ENCODE data around the gene MEX3A.
"Not testable (repeated sequence)": the region's sequence is repeated elsewhere in the genome, so short reads cannot be mapped to it uniquely, and the experiment has no call there.

The MEX3A gene

GRCh38 chr1:156055281-156056048 lies 26.8 kb downstream of the MEX3A start:
- no peak for DNase-seq (ENCODE audit: low read depth in 2 of 2)

DNA sequence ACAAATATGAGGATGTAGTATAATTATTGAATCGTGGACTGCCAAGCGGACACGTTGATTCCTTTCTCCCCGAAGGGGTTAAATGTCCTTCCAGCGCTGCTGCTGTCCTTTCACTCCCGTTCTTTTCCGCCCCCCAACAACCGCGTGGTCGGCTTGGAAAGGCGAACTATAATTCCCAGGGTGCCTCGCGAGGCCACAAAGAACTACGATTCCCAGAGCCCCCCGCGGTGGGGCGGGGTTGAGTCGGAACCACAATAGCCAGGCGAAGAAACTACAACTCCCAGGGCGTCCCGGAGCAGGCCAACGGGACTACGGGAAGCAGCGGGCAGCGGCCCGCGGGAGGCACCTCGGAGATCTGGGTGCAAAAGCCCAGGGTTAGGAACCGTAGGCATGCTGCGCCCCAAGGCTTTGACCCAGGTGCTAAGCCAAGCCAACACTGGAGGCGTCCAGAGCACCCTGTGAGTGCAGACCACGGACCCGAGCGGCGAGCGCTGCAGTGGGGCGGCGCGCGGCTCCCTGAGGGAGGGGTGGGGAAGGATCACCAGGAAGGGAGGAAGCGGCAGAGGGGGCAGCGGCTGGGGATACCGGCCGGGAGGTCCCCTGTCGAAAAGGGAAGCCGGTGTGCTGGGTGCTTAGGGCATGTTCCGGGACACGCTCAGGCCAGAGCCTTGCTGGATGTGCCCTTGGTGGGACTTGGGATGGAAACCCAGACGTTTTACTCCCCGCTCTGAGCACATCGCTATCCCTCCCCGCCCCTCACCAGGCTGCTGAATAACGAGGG lies 27.6 kb downstream of the MEX3A start, which contains the start of gene LAMTOR2:
TSS of gene LAMTOR2 (plus strand) at position 283 of the 781 bp plus-strand sequence. CDS start at position 391, 108 bp downstream.
- peak; percentile 92 to 93 for DNase-seq (ENCODE audit: low read depth in 2 of 2)

DNA sequence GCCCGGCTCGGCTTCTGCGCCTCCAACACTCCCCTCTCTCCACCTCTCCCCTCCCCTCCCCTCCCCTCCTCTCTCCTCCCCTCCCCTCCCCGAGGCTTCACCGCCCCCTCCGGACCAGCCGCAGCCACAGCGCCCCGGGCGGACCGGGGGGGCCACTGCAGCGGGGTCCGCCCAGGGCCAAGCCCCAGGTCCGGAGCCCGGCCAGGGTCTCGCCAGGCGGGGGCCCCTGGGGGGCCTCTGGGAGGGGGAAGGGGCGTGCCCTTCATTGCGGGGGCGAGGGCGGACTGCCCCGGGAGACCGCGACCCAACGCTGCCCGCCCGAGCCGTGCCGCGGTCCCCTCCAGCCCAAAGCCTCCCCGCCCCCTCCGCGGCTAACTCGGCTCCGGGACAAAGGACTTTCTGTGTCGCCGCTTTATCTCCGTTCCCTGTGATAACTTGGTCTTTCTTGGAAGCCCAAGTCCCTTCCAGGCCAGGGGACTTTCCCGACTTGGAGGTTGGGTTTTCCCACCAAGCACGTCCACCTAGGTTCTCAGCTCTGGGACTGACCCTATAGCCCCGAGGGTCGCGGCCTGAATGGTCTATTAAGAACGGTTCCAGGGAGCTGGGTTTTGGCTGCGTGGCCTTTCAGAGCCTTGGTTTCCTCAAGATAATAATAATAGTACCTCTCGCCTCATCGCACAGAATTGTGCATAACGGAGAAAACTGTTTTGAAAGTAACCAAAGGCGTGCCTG lies 28.3 kb downstream of the MEX3A start, which contains the start of gene UBQLN4:
TSS of gene UBQLN4 (minus strand) at position 31 of the 732 bp plus-strand sequence. CDS start 97 bp downstream, outside the sequence.
- peak; percentile 65 to 70 for DNase-seq (ENCODE audit: low read depth in 2 of 2)

DNA sequence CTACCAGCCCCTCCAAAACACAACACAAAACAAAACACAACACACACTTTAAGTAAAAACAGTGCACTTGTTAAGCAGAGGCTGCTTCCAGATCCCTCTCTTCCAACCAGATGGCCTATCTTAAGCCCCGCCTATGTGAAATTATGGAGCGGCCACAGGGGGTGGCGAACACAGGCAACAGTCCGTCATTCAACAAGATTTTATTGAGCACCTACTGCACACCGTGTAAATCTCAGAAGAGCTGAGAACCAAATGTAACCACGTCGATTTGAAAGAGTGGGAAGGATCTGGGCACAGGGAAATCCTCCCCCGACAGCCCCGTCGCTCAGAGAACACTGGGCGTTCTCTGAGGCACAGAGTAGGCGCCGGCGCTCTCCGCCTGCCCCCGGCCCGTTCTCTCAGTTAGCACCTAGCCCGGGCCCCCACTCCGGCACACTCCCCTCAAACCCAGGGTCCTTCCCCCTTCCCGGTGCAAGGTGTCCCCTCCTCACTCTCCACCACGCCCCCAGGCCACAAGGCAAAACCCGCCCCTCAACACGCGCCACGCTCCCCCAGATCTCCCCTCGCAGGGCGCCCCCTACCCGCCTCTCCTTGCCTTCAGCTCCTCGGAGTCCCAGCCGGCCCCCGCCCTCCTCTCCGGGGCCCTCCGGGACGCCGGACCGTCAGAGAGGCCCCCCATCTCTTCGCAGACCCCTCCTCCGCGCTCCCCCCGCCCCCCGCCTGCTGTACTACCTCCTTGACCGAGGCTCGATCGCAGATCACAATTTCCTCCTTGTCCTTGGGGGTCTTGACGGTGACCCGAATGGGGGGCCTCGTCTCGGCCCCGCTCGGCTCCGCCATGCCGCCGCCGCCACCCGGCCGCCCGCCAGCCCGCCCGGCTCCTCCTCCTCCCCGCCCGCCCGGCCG lies 29.1 kb downstream of the MEX3A start:
- peak in 1 of 2 experiments; percentile 19 for DNase-seq (ENCODE audit: low read depth in 2 of 2)

GRCh38 chr1:156051011-156051725 lies 31.1 kb downstream of the MEX3A start:
- DNase-seq (ENCODE audit: low read depth in 2 of 2) = no peak

- no peak for DNase-seq (ENCODE audit: low read depth in 2 of 2)
These were observed 31.9 kb downstream of the MEX3A start for GRCh38 chr1:156050376-156050775.

DNA sequence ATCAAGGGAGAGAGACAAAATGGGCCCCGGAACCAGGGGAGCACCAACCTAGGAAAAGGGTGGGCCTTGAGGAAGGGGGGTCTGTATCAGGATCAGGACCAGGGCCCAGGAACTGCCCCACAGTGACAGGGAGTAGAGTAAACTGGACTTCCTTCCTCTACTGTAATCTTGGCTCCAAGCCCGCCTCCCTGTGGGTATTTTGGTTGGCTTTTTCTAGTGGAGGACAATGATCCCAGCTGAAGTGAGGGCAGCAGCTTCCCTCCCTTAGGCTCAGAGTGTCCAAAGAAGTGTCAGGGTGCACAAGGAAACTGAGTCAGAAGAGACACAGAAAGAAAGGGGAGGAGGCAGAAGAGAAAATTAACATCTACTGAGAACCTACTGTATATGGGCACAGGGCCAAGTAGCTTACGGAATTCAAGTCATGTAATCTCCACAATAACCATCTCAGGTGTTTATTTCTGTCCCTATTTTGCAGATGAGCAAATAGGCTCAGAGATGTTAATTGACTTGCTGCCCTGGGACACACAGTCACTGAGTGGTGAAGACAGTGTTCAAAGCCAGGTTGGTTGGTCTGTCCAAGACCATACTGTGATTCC lies 33.5 kb downstream of the MEX3A start:
- no peak for DNase-seq (ENCODE audit: low read depth in 2 of 2)

DNA sequence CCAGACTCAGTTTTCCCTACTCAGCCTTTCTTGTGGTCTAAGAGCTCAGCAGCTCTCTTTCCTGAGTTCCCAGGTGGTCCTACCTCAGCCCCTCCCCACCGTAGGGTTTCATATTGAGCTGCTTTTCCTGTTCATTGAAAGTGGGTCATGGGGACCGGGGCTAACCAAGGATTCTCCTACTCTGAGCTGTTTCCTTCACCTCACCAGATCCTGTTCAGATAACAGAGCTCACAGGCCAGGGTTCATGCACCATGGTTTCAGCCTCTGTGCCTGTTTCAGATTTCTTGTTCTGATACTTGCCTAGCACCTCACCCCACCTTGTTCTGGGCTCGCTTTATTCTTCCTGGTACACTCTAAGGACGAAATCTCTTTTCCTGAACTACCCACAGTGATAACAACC lies 37.2 kb downstream of the MEX3A start:
- no peak for DNase-seq (ENCODE audit: low read depth in 2 of 2)

- DNase-seq (ENCODE audit: low read depth in 2 of 2) = no peak
These were observed 39.4 kb downstream of the MEX3A start for GRCh38 chr1:156042828-156043227.

- DNase-seq (ENCODE audit: low read depth in 2 of 2) = not testable (repeated sequence)
These were observed 47.3 kb downstream of the MEX3A start for GRCh38 chr1:156034991-156035390.

DNA sequence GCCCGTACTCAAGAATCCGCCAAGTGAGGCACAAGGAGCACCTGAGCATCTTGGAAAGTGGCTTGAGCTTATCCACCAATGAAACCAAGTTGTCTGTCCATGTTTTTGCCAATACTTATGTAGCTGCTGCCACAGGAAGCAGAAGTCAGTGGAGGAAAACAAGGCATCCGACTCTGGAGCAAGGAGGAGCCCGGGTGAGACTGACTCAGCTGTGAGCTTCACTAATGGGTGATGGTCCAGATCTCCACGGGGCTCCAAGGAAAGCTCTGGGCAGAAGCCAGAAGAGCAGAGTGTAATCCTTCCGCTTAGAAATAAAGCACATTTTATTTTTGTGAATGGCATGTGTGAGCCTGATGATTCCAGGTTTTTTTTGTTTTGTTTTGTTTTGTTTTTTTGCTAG lies 49.3 kb downstream of the MEX3A start:
- no peak for DNase-seq (ENCODE audit: low read depth in 2 of 2)

DNA sequence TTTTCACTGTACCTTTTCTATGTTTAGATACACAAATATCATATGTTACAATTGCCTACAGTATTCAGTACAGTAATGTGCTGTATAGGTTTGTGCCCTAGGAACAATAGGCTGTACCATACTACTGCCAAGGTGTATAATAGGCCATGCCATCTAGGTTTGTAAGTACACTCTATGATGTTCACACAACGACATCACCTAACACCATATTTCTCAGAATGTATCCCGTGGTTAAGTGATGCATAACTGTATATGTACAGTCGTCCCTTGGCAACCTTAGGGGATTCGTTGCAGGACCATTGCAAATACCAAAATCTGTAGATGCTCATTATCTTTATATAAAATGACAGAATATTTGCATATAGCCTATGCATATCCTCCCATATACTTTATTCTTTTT lies 55.7 kb downstream of the MEX3A start:
- DNase-seq (ENCODE audit: low read depth in 2 of 2) = no peak

DNA sequence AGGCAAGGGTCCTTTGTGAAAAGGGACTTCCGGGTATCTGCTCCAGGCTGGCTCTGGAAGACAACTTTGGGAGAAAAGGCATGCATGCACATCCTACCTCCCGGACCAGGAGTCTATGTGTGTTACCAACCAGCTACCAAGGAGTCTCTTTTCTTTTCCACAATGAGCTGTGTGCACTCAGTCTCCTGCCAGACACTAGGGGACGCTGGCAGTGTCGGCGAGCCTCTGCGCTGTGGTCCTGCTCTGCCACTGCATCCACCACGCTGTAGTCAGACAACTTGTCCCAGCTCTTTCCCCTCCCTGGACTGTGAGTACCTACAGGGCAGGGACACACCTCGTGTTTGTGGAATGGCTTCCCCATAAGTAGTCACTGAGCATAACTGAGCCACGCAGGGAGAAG lies 56.4 kb downstream of the MEX3A start:
- peak in 1 of 2 experiments; percentile 7 for DNase-seq (ENCODE audit: low read depth in 2 of 2)

GRCh38 chr1:156024801-156025200 lies 57.5 kb downstream of the MEX3A start:
- no peak for DNase-seq (ENCODE audit: low read depth in 2 of 2)
